Natural killer cell (primary cell): ENCODE results near the gene MYBPH. TPM values are rescaled to one million over a fixed set of nuclear protein-coding genes. Genes with fewer than 3 reads are reported as not detected.

Experiments used
- ATAC-seq, 3 donors: fragments of 150-1000 bp in 2 of 3; fragments of 200-7000 bp in 1 of 3; cut with Tn5 transposase; 1 replicate in 1 of 3; 2 replicates in 2 of 3; pipeline ENCODE4 v1.10.0; 2021; ENCODE audit warnings: mild to moderate bottlenecking in 2 of 3, moderate library complexity in 2 of 3
- DNase-seq, 2 donors: peaks; one replicate each; pipeline versions ENCODE4 v3.0.0 to v3.0.0-alpha.2; 2013 to 2021; ENCODE audit warnings: mixed read lengths in 1 of 2
- H3K27ac ChIP-seq: one replicate; pipeline ENCODE4 v1.5.1; 2013; ENCODE audit warnings: mild to moderate bottlenecking, low read length
- H3K27me3 ChIP-seq: one replicate; pipeline ENCODE4 v1.6.1; 2013; ENCODE audit warnings: low read length; ENCODE audit not compliant: control insufficient read depth, insufficient read depth
- H3K36me3 ChIP-seq: one replicate; pipeline ENCODE4 v1.6.1; 2013; ENCODE audit warnings: low read length; ENCODE audit not compliant: control insufficient read depth, insufficient read depth
- H3K4me1 ChIP-seq: one replicate; pipeline ENCODE4 v1.6.1; 2013; ENCODE audit warnings: low read length; ENCODE audit not compliant: control insufficient read depth, insufficient read depth
- H3K4me3 ChIP-seq: one replicate; pipeline ENCODE4 v1.5.1; 2013; ENCODE audit warnings: low read length
- H3K9me3 ChIP-seq: one replicate; pipeline ENCODE4 v1.6.1; 2013; ENCODE audit warnings: low read length; ENCODE audit not compliant: control insufficient read depth, insufficient read depth
- H3K27ac Mint-ChIP-seq, 2 donors: one replicate each; pipeline ENCODE4 v1.8.0; 2022; ENCODE audit warnings: mild to moderate bottlenecking in 2 of 2, mixed read lengths in 2 of 2, moderate library complexity in 1 of 2
- H3K27me3 Mint-ChIP-seq, 2 donors: one replicate each; pipeline ENCODE4 v1.8.0; 2022; ENCODE audit warnings: low read depth in 2 of 2, mixed read lengths in 2 of 2
- H3K36me3 Mint-ChIP-seq: one replicate; pipeline ENCODE4 v1.8.0; 2022; ENCODE audit warnings: mixed read lengths
- H3K4me1 Mint-ChIP-seq, 2 donors: one replicate each; pipeline ENCODE4 v1.8.0; 2022; ENCODE audit warnings: mixed read lengths in 2 of 2
- H3K4me3 Mint-ChIP-seq: one replicate; pipeline ENCODE4 v1.8.0; 2022; ENCODE audit warnings: mild to moderate bottlenecking, moderate library complexity, mixed read lengths
- H3K9me3 Mint-ChIP-seq, 2 donors: one replicate each; pipeline ENCODE4 v1.8.0; 2022; ENCODE audit warnings: mixed read lengths in 2 of 2
- CTCF ChIP-seq: fragments of 200-600 bp; IDR thresholded peaks from one replicate; pipeline ENCODE4 v1.8.0; 2022; ENCODE audit warnings: antibody characterized with exemption
- WGBS: methylation state at CpG from one replicate; pipeline ENCODE4 v1.1.7; 2013; ENCODE audit warnings: missing lambda C conversion rate; ENCODE audit not compliant: insufficient coverage; 5-methylcytosine and 5-hydroxymethylcytosine counted together
- intact Hi-C: fragments of 100-400 bp; cut with micrococcal nuclease; formaldehyde crosslinking; loops from one replicate; pipeline ENCODE4 v1.14.2; 2022
- total RNA-seq, 4 donors: library from RNA; stranded (reverse); fragments of 120-200 nt in 1 of 4; gene quantifications; one replicate each; pipeline versions ENCODE4 v1.2.3 to v1.2.4, GENCODE V29; 2013 to 2022

MYBPH gene
- total RNA-seq, 3 donors from 2014 or later (not counting 1 experiment from before 2014, with no cell fraction given), result not detected

- H3K27ac ChIP-seq, result no peak overlapping the region
- no peaks in the 10 kb centered on the region for H3K9me3 Mint-ChIP-seq
- no peak for TF ChIP-seq CTCF
- H3K4me1 ChIP-seq, result no peaks in the 10 kb centered on the region
- no peaks in the 10 kb centered on the region for H3K36me3 Mint-ChIP-seq
- H3K36me3 ChIP-seq, result no peaks in the 10 kb centered on the region
- H3K27ac Mint-ChIP-seq, result no peak overlapping the region
- no peaks in the 10 kb centered on the region for H3K9me3 ChIP-seq
- intact Hi-C loops, result no loop called here
- 94% methylated on average over 10 of the region's 10 CpGs for WGBS
- H3K4me3 ChIP-seq, result no peak overlapping the region
- DNase-seq, result no peak
- peaks cover 7 to 10% of the 10 kb centered on the region in 2 donors for H3K27me3 Mint-ChIP-seq
- H3K27me3 ChIP-seq, result no peaks in the 10 kb centered on the region
- ATAC-seq, result no peak
- no peak overlapping the region for H3K4me3 Mint-ChIP-seq
- H3K4me1 Mint-ChIP-seq, result peaks cover 0 to 3% of the 10 kb centered on the region in 2 donors
Observed at GRCh38 chr1:203185061-203185461, 9.4 kb upstream of the MYBPH start.

GRCh38 chr1:203184467-203184866, 8.8 kb upstream of the MYBPH start:
- Histone ChIP-seq H3K36me3 (no peaks in the 10 kb centered on the region), H3K27me3 (no peaks in the 10 kb centered on the region), H3K4me3 (no peak overlapping the region), H3K27ac (no peak overlapping the region), H3K4me1 (no peaks in the 10 kb centered on the region), H3K9me3 (no peaks in the 10 kb centered on the region)
- intact Hi-C loops, result no loop called here
- WGBS, result 88% methylated on average over 4 of the region's 4 CpGs
- Mint-ChIP-seq H3K27me3 (peaks cover 3 to 7% of the 10 kb centered on the region in 2 donors), H3K4me1 (peaks cover 0 to 3% of the 10 kb centered on the region in 2 donors), H3K27ac (no peak overlapping the region), H3K4me3 (no peak overlapping the region), H3K36me3 (no peaks in the 10 kb centered on the region), H3K9me3 (no peaks in the 10 kb centered on the region)
- no peak for DNase-seq
- ATAC-seq, result no peak
- no peak for TF ChIP-seq CTCF

- Mint-ChIP-seq H3K27ac (no peak overlapping the region), H3K36me3 (no peaks in the 10 kb centered on the region), H3K4me3 (no peak overlapping the region), H3K9me3 (no peaks in the 10 kb centered on the region), H3K27me3 (peaks cover 0 to 6% of the 10 kb centered on the region in 2 donors), H3K4me1 (peaks cover 0 to 3% of the 10 kb centered on the region in 2 donors)
- ATAC-seq, result no peak
- intact Hi-C loops, result no loop called here
- no peaks in the 10 kb centered on the region for H3K36me3 ChIP-seq
- no peak overlapping the region for H3K27ac ChIP-seq
- no peaks in the 10 kb centered on the region for H3K9me3 ChIP-seq
- no peak for TF ChIP-seq CTCF
- H3K4me1 ChIP-seq, result no peaks in the 10 kb centered on the region
- 78% methylated on average over 2 of the region's 2 CpGs for WGBS
- H3K27me3 ChIP-seq, result no peaks in the 10 kb centered on the region
- H3K4me3 ChIP-seq, result no peak overlapping the region
- no peak for DNase-seq
Observed at GRCh38 chr1:203183828-203184227, 8.2 kb upstream of the MYBPH start.

- H3K27ac Mint-ChIP-seq, result no peak overlapping the region
- H3K27me3 ChIP-seq, result no peaks in the 10 kb centered on the region
- H3K27me3 Mint-ChIP-seq, result no peaks in the 10 kb centered on the region
- no peaks in the 10 kb centered on the region for H3K36me3 Mint-ChIP-seq
- no peak for TF ChIP-seq CTCF
- no peak overlapping the region for H3K27ac ChIP-seq
- no peaks in the 10 kb centered on the region for H3K36me3 ChIP-seq
- no peaks in the 10 kb centered on the region for H3K9me3 Mint-ChIP-seq
- no peaks in the 10 kb centered on the region for H3K9me3 ChIP-seq
- peaks cover 0 to 3% of the 10 kb centered on the region in 2 donors for H3K4me1 Mint-ChIP-seq
- H3K4me1 ChIP-seq, result no peaks in the 10 kb centered on the region
- WGBS, result 80% methylated on average over 7 of the region's 7 CpGs
- H3K4me3 ChIP-seq, result no peak overlapping the region
- intact Hi-C loops, result no loop called here
- no peak for DNase-seq
- no peak for ATAC-seq
- H3K4me3 Mint-ChIP-seq, result no peak overlapping the region
Observed at GRCh38 chr1:203182387-203182953, 6.8 kb upstream of the MYBPH start.
